B cell (primary cell): ENCODE results near the gene AP5M1.

Experiments
- CTCF ChIP-seq: fragments of 200-600 bp; IDR thresholded peaks from one replicate; pipeline ENCODE4 v1.8.0; 2022; ENCODE audit warnings: antibody characterized with exemption, mild to moderate bottlenecking
- EZH2 ChIP-seq: IDR thresholded peaks from 2 replicates; pipeline ENCODE4 v1.6.1; 2012; ENCODE audit warnings: borderline replicate concordance, low read depth, mild to moderate bottlenecking, moderate library complexity, low read length; ENCODE audit not compliant: insufficient read depth, poor library complexity, severe bottlenecking

DNA sequence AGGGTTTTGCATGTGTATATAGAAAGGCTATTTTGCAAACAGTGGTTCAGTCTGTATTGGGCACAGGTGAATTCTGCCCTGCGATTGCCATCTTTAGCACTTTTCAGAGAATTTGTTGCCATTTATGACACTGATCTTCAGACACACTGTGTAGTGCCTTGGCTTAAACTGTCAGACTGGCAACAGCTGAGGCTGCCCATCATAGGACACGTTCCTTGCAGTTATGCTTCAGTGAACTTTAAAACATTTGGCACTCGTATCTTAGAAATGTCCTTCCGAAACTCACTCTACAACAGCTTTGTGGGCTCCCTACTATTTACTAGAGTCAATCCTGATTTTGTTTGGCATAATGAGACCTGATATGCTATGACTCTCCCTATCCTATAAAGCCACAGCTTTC is 29.1 kb downstream of the AP5M1 start:
- no peak for TF ChIP-seq CTCF
- no peak for TF ChIP-seq EZH2
